ENCODE measurements around the gene PFN1. TPM values are rescaled to one million over a fixed set of nuclear protein-coding genes. Genes with fewer than 3 reads are reported as not detected.
A peak's percentile ranks its signal among the peaks of the same experiment; 100 is the strongest.

PFN1 gene
- total and polyA plus RNA-seq, 2 of the 8 experiments (the other 6 are each of a cell fraction or from before 2014, with no cell fraction given), result 1,355 to 1,949 TPM

- no peak overlapping the region for H3K23ac ChIP-seq (ENCODE audit: insufficient read length)
- FAIRE-seq (no peak), DNase-seq (ENCODE audit: low read depth in 1 of 2, low spot score in 2 of 2) (no peak)
- no peaks in the 10 kb centered on the region for H3K27me3 ChIP-seq (replicated peaks in 1 of 4; ENCODE audit: control insufficient read depth in 3 of 4, extremely low read depth in 1 of 4, insufficient read depth in 3 of 4, low read length in 3 of 4)
- peak overlapping the region; percentile 39; the same call in 1 of the 2 replicates for H2BK12ac ChIP-seq (ENCODE audit: low read depth, low read length)
- H4K20me1 ChIP-seq (replicated peaks in 1 of 2; ENCODE audit: control insufficient read depth in 1 of 2, insufficient read depth in 2 of 2, low read length in 2 of 2), result peaks cover 0 to 6% of the 10 kb centered on the region in 2 experiments
- no peak overlapping the region for H4K5ac ChIP-seq (ENCODE audit: insufficient read length, low read depth, low read length)
- H2AK5ac ChIP-seq (ENCODE audit: low read depth, low read length), result peak overlapping the region; percentile 61; the same call in 1 of the 2 replicates
- ChIA-PET CTCF (ENCODE audit: partially characterized antibody) (interaction anchor here (0.7 to 5.9 kb wide), 12 partner anchors 10 to 207 kb away, joined by 3 to 26 read pairs (median 4); partner anchors contain the start of genes CHRNE, ENO3, MED11 and SPAG7), POLR2A (ENCODE audit: partially characterized antibody) (interaction anchor here (0.9 to 27.4 kb wide), 15 partner anchors 10 to 131 kb away, joined by 3 to 987 read pairs (median 9); partner anchors contain the start of genes C17orf107, CAMTA2, CHRNE and ENO3)
- H3K4me1 ChIP-seq (replicated peaks in 1 of 4; ENCODE audit: control insufficient read depth in 3 of 4, insufficient read depth in 4 of 4, low read length in 3 of 4), result peaks cover 0 to 11% (median 7%) of the 10 kb centered on the region in 4 experiments; a peak in 5 of 7 replicates
- H3K56ac ChIP-seq (replicated peaks; ENCODE audit: insufficient read length, low read depth, low read length), result peak overlapping the region; percentile 50
- H3K27ac ChIP-seq (ENCODE audit: low read depth, low read length), result peak overlapping the region; percentile 88
- H3K4me3 ChIP-seq (ENCODE audit: extremely low read depth in 1 of 4, insufficient read depth in 2 of 4, low read depth in 3 of 4, low read length in 4 of 4), result peak overlapping the region; percentile 85 to 94 (median 90)
- H2BK20ac ChIP-seq (ENCODE audit: low read length), result no peak overlapping the region
- 0 out of 2 replicates have a peak overlapping the region, but pooled peaks have one; percentile 46 for H2BK15ac ChIP-seq (ENCODE audit: low read length)
- peak overlapping the region; percentile 97 for H2BK5ac ChIP-seq (ENCODE audit: low read depth, low read length)
- peaks cover 13 to 29% (median 20%) of the 10 kb centered on the region in 4 experiments for H3K36me3 ChIP-seq (ENCODE audit: control insufficient read depth in 2 of 4, insufficient read depth in 4 of 4, low read length in 3 of 4)
- WGBS, 2 experiments (ENCODE audit: extremely low coverage in 1 of 2, insufficient coverage in 1 of 2, insufficient read length in 1 of 2, insufficient replicate concordance in 2 of 2, low coverage in 1 of 2, low lambda C conversion rate in 2 of 2, missing lambda C conversion rate in 1 of 2), result 72% methylated on average over 19 of the region's 19 CpGs; no CpG with 5 or more reads in 1 of the 2 experiments
- H2BK120ac ChIP-seq (replicated peaks; ENCODE audit: low read depth, low read length), result no peak overlapping the region
- H3K79me2 ChIP-seq (ENCODE audit: control insufficient read depth in 1 of 2, insufficient read depth in 2 of 2, low read length in 2 of 2), result peaks cover 0 to 30% of the 10 kb centered on the region in 2 experiments; a peak in 3 of 4 replicates
- H3K9ac ChIP-seq (replicated peaks in 1 of 4; ENCODE audit: extremely low read depth in 1 of 4, low read depth in 3 of 4, low read length in 3 of 4), result peak overlapping the region; percentile 68 to 93 (median 86)
- no peak overlapping the region for H3K14ac ChIP-seq (ENCODE audit: insufficient read length)
- H3K9me3 ChIP-seq (ENCODE audit: insufficient read depth in 2 of 2, low read depth in 1 of 2, low read length in 1 of 2), result no peaks in the 10 kb centered on the region
- H3K4ac ChIP-seq (replicated peaks; ENCODE audit: insufficient read length, low read depth, low read length), result peak overlapping the region; percentile 0
- H3K4me2 ChIP-seq (ENCODE audit: insufficient read depth in 1 of 2, low read depth in 2 of 2, low read length in 2 of 2), result peak overlapping the region; percentile 93 to 96
- H3K23me2 ChIP-seq (ENCODE audit: low read depth, low read length), result peaks cover 15% of the 10 kb centered on the region; the same call in 1 of the 2 replicates
- peak overlapping the region; percentile 41 for H3K18ac ChIP-seq (ENCODE audit: extremely low read depth, low read length)
- H3K79me1 ChIP-seq (ENCODE audit: low read depth, low read length), result peaks cover 9% of the 10 kb centered on the region
- H4K91ac ChIP-seq (replicated peaks; ENCODE audit: insufficient read length, low read length), result no peak overlapping the region
- no peak for TF ChIP-seq ZNF274 (IDR thresholded peaks at IDR 0.05; ENCODE audit: borderline replicate concordance, extremely low read depth, low read length)
- no peak for TF ChIP-seq CBX5 (IDR thresholded peaks at IDR 0.05; ENCODE audit: low read depth, low read length)
- TF ChIP-seq SIN3A (conservative IDR thresholded peaks at IDR 0.05 in 1 of 2, IDR thresholded peaks at IDR 0.05 in 1 of 2; ENCODE audit: low read depth in 1 of 2, low read length in 2 of 2), result no peak
- no peak for TF ChIP-seq SIX5 (IDR thresholded peaks at IDR 0.05; ENCODE audit: low read depth, low read length)
- TF ChIP-seq SIRT6 (IDR thresholded peaks at IDR 0.05; ENCODE audit: low read length), result no peak
- TF ChIP-seq KDM5A (IDR thresholded peaks at IDR 0.05; ENCODE audit: low read length), result 0 out of 2 replicates have a peak, but pooled peaks have one; percentile 3
- no peak for TF ChIP-seq MAFK (IDR thresholded peaks at IDR 0.05; ENCODE audit: low read depth, low read length)
- no peak for TF ChIP-seq RNF2 (IDR thresholded peaks at IDR 0.05; ENCODE audit: borderline replicate concordance, low read depth, low read length, missing control alignments, poor library complexity, severe bottlenecking)
- H2AFZ ChIP-seq (ENCODE audit: low read length), result no peak overlapping the region
- peak overlapping the region; percentile 92; the same call in 1 of the 2 replicates for H4K8ac ChIP-seq (ENCODE audit: extremely low read depth, insufficient read depth, low read length)
Measured at GRCh38 chr17:4938688-4939545, 9.4 kb downstream of the PFN1 start.

Data from H1 (cell line).